ENCODE data around the gene CCDC6. TPM values are rescaled to one million over a fixed set of nuclear protein-coding genes. Genes with fewer than 3 reads are reported as not detected.

Gene CCDC6
- total and polyA plus RNA-seq, 2 of the 8 experiments (the other 6 are each of a cell fraction or from before 2014, with no cell fraction given), result 42.2 to 74.4 TPM

GRCh38 chr10:59945991-59946390 is 39.6 kb upstream of the CCDC6 start:
- Histone ChIP-seq H3K9ac (replicated peaks in 1 of 4; ENCODE audit: extremely low read depth in 1 of 4, low read depth in 3 of 4, low read length in 3 of 4) (no peak overlapping the region), H4K20me1 (replicated peaks in 1 of 2; ENCODE audit: control insufficient read depth in 1 of 2, insufficient read depth in 2 of 2, low read length in 2 of 2) (no peaks in the 10 kb centered on the region), H2BK120ac (replicated peaks; ENCODE audit: low read depth, low read length) (no peak overlapping the region), H4K91ac (replicated peaks; ENCODE audit: insufficient read length, low read length) (no peak overlapping the region), H3K27me3 (replicated peaks in 1 of 4; ENCODE audit: control insufficient read depth in 3 of 4, extremely low read depth in 1 of 4, insufficient read depth in 3 of 4, low read length in 3 of 4) (no peaks in the 10 kb centered on the region), H3K36me3 (ENCODE audit: control insufficient read depth in 2 of 4, insufficient read depth in 4 of 4, low read length in 3 of 4) (no peaks in the 10 kb centered on the region), H3K4me1 (replicated peaks in 1 of 4; ENCODE audit: control insufficient read depth in 3 of 4, insufficient read depth in 4 of 4, low read length in 3 of 4) (peaks cover 0 to 8% (median 5%) of the 10 kb centered on the region in 4 experiments; a peak in 4 of 7 replicates), H3K23ac (ENCODE audit: insufficient read length) (no peak overlapping the region), H3K27ac (ENCODE audit: low read depth, low read length) (no peak overlapping the region), H2AK5ac (ENCODE audit: low read depth, low read length) (no peak overlapping the region), H4K8ac (ENCODE audit: extremely low read depth, insufficient read depth, low read length) (no peak overlapping the region), H2BK5ac (ENCODE audit: low read depth, low read length) (no peak overlapping the region), H3K9me3 (ENCODE audit: insufficient read depth in 2 of 2, low read depth in 1 of 2, low read length in 1 of 2) (no peaks in the 10 kb centered on the region), H3K4ac (replicated peaks; ENCODE audit: insufficient read length, low read depth, low read length) (no peak overlapping the region), H3K4me3 (ENCODE audit: extremely low read depth in 1 of 4, insufficient read depth in 2 of 4, low read depth in 3 of 4, low read length in 4 of 4) (no peak overlapping the region), H4K5ac (ENCODE audit: insufficient read length, low read depth, low read length) (no peak overlapping the region), H2BK20ac (ENCODE audit: low read length) (no peak overlapping the region), H2AFZ (ENCODE audit: low read length) (no peak overlapping the region), H3K18ac (ENCODE audit: extremely low read depth, low read length) (no peak overlapping the region; the same call in 1 of the 2 replicates), H3K14ac (ENCODE audit: insufficient read length) (no peak overlapping the region), H3K56ac (replicated peaks; ENCODE audit: insufficient read length, low read depth, low read length) (no peak overlapping the region), H2BK12ac (ENCODE audit: low read depth, low read length) (no peak overlapping the region), H2BK15ac (ENCODE audit: low read length) (no peak overlapping the region), H3K79me1 (ENCODE audit: low read depth, low read length) (no peaks in the 10 kb centered on the region), H3K4me2 (ENCODE audit: insufficient read depth in 1 of 2, low read depth in 2 of 2, low read length in 2 of 2) (peak overlapping the region; percentile 19 to 35; a peak in 2 of 4 replicates), H3K79me2 (ENCODE audit: control insufficient read depth in 1 of 2, insufficient read depth in 2 of 2, low read length in 2 of 2) (no peaks in the 10 kb centered on the region), H3K23me2 (ENCODE audit: low read depth, low read length) (no peaks in the 10 kb centered on the region)
- FAIRE-seq (peak; percentile 7), DNase-seq (ENCODE audit: low read depth in 1 of 2, low spot score in 2 of 2) (no peak)
- 19% methylated on average over 2 of the region's 2 CpGs; no CpG with 5 or more reads in 1 of the 2 experiments for WGBS, 2 experiments (ENCODE audit: extremely low coverage in 1 of 2, insufficient coverage in 1 of 2, insufficient read length in 1 of 2, insufficient replicate concordance in 2 of 2, low coverage in 1 of 2, low lambda C conversion rate in 2 of 2, missing lambda C conversion rate in 1 of 2)
- CTCF ChIA-PET (ENCODE audit: partially characterized antibody), result no interaction called here
- POLR2A ChIA-PET (ENCODE audit: partially characterized antibody), result interaction anchor here (0.6 kb wide), 1 partner anchor 55 kb away, joined by 3 read pairs; no protein-coding TSS in a partner anchor
- no peak for TF ChIP-seq MAX (IDR thresholded peaks at IDR 0.05)
- TF ChIP-seq TEAD4 (IDR thresholded peaks at IDR 0.05; ENCODE audit: low read depth, low read length), result 0 out of 2 replicates have a peak, but pooled peaks have one; percentile 20

Measured in H1 (cell line).